Measurements from ENCODE around the gene WDR36.

WDR36 gene

GRCh38 chr5:111092062-111092853, at the start of gene WDR36:
WDR36 (plus strand) TSS chr5:111092348; CDS start chr5:111092457, 109 bp downstream.
- TF ChIP-seq CTCF (IDR thresholded peaks at IDR 0.05) (no peak), ZFX (IDR thresholded peaks at IDR 0.05; ENCODE audit: borderline replicate concordance) (no peak)

GRCh38 chr5:111043712-111044506, 48.2 kb upstream of the WDR36 start:
- no peak overlapping the region for H3K27ac ChIP-seq
- no peak for TF ChIP-seq ZFX (IDR thresholded peaks at IDR 0.05; ENCODE audit: borderline replicate concordance)
- TF ChIP-seq CTCF (IDR thresholded peaks at IDR 0.05) = no peak

More at GRCh38 chr5:111092062-111092853, at the start of gene WDR36:
- H3K27ac ChIP-seq = peak within 1 kb of the TSS; percentile 84

- TF ChIP-seq CTCF (IDR thresholded peaks at IDR 0.05) = no peak
- no peak for TF ChIP-seq ZFX (IDR thresholded peaks at IDR 0.05; ENCODE audit: borderline replicate concordance)
- H3K27ac ChIP-seq = no peak overlapping the region
Observed at GRCh38 chr5:111058064-111058463, 34.1 kb upstream of the WDR36 start.

- H3K27ac ChIP-seq = no peak overlapping the region
- TF ChIP-seq CTCF (IDR thresholded peaks at IDR 0.05) = no peak
- no peak for TF ChIP-seq ZFX (IDR thresholded peaks at IDR 0.05; ENCODE audit: borderline replicate concordance)
Observed at GRCh38 chr5:111060169-111060568, 32.0 kb upstream of the WDR36 start.

- TF ChIP-seq CTCF (IDR thresholded peaks at IDR 0.05) = no peak
- TF ChIP-seq ZFX (IDR thresholded peaks at IDR 0.05; ENCODE audit: borderline replicate concordance) = no peak
- H3K27ac ChIP-seq = no peak overlapping the region
Observed at GRCh38 chr5:111061618-111062017, 30.5 kb upstream of the WDR36 start.

- no peak overlapping the region for H3K27ac ChIP-seq
- no peak for TF ChIP-seq ZFX (IDR thresholded peaks at IDR 0.05; ENCODE audit: borderline replicate concordance)
- peak; percentile 85 for TF ChIP-seq CTCF (IDR thresholded peaks at IDR 0.05)
Observed at GRCh38 chr5:111063709-111064322, 28.3 kb upstream of the WDR36 start.
